OCI-LY7 (cell line): ENCODE data around the gene LARGE1.

Experiments
- EZH2phosphoT487 ChIP-seq: fragments of 200-600 bp; sonication (generic); IDR thresholded peaks from 2 replicates; pipeline ENCODE4 v1.6.1; 2018; ENCODE audit warnings: low read depth, borderline replicate concordance, mild to moderate bottlenecking, mixed run types, antibody characterized with exemption, low read length, moderate library complexity, mixed read lengths
- TF ChIP-seq, protein P1 (sequence below): fragments of 200-600 bp; sonication (generic); conservative IDR thresholded peaks from 2 replicates; pipeline ENCODE4 v1.5.1; 2014; ENCODE audit warnings: mild to moderate bottlenecking, antibody characterized with exemption, low read length, moderate library complexity, mixed read lengths

GRCh38 chr22:33354928-33355327, 565.3 kb downstream of the LARGE1 start:
- TF ChIP-seq, protein P1, sequence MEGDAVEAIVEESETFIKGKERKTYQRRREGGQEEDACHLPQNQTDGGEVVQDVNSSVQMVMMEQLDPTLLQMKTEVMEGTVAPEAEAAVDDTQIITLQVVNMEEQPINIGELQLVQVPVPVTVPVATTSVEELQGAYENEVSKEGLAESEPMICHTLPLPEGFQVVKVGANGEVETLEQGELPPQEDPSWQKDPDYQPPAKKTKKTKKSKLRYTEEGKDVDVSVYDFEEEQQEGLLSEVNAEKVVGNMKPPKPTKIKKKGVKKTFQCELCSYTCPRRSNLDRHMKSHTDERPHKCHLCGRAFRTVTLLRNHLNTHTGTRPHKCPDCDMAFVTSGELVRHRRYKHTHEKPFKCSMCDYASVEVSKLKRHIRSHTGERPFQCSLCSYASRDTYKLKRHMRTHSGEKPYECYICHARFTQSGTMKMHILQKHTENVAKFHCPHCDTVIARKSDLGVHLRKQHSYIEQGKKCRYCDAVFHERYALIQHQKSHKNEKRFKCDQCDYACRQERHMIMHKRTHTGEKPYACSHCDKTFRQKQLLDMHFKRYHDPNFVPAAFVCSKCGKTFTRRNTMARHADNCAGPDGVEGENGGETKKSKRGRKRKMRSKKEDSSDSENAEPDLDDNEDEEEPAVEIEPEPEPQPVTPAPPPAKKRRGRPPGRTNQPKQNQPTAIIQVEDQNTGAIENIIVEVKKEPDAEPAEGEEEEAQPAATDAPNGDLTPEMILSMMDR: no peak
- TF ChIP-seq EZH2phosphoT487: no peak
